ENCODE results near the gene MCM3AP. TPM values are rescaled to one million over a fixed set of nuclear protein-coding genes. Genes with fewer than 3 reads are reported as not detected.

Gene MCM3AP
- total and polyA plus RNA-seq, 2 experiments from 2014 or later, result 39.6 to 106 TPM

DNA sequence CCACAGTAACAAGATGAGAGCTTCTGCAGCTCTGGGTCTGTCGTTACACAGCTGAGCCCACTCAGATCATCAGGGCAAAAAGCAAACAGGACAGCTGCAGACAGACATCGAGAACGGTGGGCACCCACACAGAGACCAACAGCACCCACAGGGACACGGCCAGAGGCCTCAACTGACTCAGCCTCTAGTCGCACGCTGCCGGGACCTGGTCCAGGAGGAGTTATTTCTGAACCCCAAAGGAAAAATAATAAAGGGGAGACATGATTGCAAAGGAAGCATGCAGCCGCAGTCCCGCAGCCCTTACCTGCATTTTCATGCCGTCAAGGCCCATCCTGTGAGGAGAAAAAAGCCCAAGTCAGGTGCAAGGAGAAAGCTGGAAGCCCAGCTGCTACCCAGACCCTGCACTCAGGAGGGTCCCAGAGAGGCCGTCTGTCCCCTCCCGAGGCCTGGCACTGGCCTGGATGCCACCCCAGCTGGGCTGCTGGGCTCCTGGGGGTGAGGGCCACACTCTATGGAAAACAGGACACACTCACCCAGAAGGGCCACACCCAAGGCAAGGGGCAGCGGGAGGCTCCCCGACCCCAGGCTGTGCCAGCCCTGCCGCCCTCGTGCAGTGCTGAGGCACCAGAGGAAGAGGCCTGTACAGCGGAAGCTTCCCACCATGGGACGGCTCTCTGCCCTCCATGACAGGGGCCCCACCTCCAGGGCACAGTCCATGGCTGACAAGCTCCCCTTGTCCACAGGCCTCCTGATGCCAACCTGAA, 72.5 kb downstream of the MCM3AP start:
- Histone ChIP-seq H3K27me3 (no peaks in the 10 kb centered on the region), H3K9me3 (ENCODE audit: low read depth) (no peaks in the 10 kb centered on the region), H3K36me3 (peaks cover 18% of the 10 kb centered on the region), H3K4me1 (ENCODE audit: low read depth) (no peaks in the 10 kb centered on the region), H3K27ac (no peak overlapping the region), H3K4me3 (no peak overlapping the region)
- TF ChIP-seq, protein P1, sequence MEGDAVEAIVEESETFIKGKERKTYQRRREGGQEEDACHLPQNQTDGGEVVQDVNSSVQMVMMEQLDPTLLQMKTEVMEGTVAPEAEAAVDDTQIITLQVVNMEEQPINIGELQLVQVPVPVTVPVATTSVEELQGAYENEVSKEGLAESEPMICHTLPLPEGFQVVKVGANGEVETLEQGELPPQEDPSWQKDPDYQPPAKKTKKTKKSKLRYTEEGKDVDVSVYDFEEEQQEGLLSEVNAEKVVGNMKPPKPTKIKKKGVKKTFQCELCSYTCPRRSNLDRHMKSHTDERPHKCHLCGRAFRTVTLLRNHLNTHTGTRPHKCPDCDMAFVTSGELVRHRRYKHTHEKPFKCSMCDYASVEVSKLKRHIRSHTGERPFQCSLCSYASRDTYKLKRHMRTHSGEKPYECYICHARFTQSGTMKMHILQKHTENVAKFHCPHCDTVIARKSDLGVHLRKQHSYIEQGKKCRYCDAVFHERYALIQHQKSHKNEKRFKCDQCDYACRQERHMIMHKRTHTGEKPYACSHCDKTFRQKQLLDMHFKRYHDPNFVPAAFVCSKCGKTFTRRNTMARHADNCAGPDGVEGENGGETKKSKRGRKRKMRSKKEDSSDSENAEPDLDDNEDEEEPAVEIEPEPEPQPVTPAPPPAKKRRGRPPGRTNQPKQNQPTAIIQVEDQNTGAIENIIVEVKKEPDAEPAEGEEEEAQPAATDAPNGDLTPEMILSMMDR (IDR thresholded peaks at IDR 0.05; ENCODE audit: low read depth, low read length), result no peak
- no peak for DNase-seq (ENCODE audit: low read depth in 1 of 2, low spot score in 1 of 2)

DNA sequence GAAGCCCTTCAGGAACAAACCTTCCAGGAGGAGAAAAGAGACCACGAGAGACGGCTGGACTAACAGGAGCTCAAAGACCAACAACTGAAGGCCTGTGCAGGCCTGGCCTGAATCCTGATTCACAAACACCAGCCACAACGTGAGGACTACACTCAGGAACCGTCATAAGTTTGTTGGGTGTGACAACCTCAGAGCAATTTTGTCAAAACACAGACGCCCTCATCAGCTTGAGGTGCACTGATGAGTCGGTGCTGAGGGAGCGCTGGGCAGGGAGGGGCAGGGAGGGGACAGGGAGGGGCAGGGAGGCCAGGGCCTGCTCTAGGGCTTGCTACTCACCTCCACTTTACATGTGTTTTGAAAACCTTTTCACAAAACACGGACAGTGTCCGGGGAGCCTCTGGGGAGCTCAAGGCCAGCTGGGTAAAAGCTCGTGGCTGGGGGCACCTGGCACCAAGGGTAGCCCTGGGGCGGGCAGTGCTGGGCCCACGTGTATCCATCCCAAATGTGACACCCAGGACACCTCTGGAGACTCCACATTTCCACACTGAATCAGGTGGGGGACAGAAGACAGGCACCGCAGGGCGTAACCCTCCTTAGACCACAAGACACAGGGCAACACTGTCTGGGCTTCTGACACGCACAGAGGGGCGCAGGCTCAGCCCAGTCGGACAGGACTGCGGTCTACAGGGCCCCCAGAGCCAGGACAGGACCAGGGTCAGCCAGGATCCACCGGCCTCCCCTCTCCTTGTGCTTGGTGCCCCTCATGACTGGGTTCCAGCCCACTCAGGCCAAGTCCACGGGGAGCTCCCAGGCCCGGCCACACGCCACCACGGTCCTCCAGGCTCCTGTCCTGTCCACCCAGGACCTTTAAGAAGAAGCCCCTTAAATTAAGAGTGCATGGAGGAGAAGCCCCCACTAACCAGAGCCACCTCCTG, 73.4 kb downstream of the MCM3AP start:
- H3K36me3 ChIP-seq, result peaks cover 19% of the 10 kb centered on the region
- TF ChIP-seq, protein P1 (IDR thresholded peaks at IDR 0.05; ENCODE audit: low read depth, low read length), result no peak
- no peak overlapping the region for H3K27ac ChIP-seq
- no peak for DNase-seq (ENCODE audit: low read depth in 1 of 2, low spot score in 1 of 2)
- no peak overlapping the region for H3K4me3 ChIP-seq
- no peaks in the 10 kb centered on the region for H3K27me3 ChIP-seq
- no peaks in the 10 kb centered on the region for H3K9me3 ChIP-seq (ENCODE audit: low read depth)
- no peaks in the 10 kb centered on the region for H3K4me1 ChIP-seq (ENCODE audit: low read depth)

DNA sequence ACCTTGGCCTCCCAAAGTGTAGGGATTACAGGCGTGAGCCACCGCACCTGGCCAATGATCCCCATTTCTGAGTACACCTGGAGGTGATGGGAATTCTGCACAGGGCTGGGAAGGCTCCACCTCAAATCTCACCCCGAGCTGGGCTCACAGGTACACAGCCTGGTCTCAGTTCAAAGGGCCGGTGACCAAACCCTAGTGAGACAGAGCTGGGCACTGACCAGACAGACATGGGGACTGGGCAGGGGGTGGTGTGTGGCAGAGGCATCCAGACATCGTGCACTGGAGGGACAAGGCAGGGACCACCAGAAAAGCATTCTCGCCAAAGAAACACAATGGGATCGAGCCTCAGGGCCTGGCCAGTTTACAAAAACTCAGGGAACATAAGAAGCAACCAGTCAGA, 74.0 kb downstream of the MCM3AP start:
- no peak overlapping the region for H3K27ac ChIP-seq
- no peak overlapping the region for H3K4me3 ChIP-seq
- H3K9me3 ChIP-seq (ENCODE audit: low read depth), result no peaks in the 10 kb centered on the region
- no peak for DNase-seq (ENCODE audit: low read depth in 1 of 2, low spot score in 1 of 2)
- no peaks in the 10 kb centered on the region for H3K4me1 ChIP-seq (ENCODE audit: low read depth)
- TF ChIP-seq, protein P1 (IDR thresholded peaks at IDR 0.05; ENCODE audit: low read depth, low read length), result no peak
- peaks cover 21% of the 10 kb centered on the region for H3K36me3 ChIP-seq
- no peaks in the 10 kb centered on the region for H3K27me3 ChIP-seq

DNA sequence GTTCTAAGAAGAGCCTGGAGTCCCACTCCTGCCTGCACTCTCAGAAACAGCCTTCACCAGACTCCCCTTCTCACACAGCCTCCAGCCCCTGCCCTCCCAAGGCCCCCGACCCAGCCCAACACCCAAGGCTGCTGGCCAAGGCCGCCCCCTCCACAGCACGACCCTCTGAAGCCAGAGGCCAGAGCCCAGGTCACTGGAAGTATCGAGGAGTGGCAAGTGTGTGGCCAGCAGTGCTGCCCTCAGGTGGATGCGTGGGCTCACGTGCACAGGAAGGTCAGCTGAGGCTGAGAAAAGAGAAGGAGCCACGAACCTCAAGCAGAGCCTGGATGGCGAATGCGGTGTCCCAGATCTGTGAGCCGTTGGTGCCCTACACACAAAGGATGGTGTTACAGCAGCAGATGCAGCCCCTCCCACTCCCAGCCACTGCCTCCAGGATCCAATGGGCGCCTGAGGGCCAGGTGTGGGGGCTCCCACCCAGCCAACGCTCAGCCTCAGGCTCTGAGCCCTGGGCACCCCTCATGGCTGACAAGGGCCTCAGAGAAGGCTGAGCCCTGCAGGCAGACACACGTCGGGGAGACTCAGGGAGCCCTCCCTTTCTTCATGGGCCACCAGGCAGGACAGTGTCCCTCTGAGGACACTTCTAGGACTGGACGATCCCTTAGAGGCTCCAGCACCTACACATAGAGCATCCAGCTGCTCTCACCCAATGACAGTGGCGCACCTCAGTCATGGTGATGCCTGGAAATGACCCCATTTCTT, 74.9 kb downstream of the MCM3AP start:
- TF ChIP-seq, protein P1 (IDR thresholded peaks at IDR 0.05; ENCODE audit: low read depth, low read length), result no peak
- no peak for DNase-seq (ENCODE audit: low read depth in 1 of 2, low spot score in 1 of 2)
- no peaks in the 10 kb centered on the region for H3K27me3 ChIP-seq
- no peak overlapping the region for H3K4me3 ChIP-seq
- H3K4me1 ChIP-seq (ENCODE audit: low read depth), result no peaks in the 10 kb centered on the region
- peaks cover 25% of the 10 kb centered on the region for H3K36me3 ChIP-seq
- H3K9me3 ChIP-seq (ENCODE audit: low read depth), result no peaks in the 10 kb centered on the region
- no peak overlapping the region for H3K27ac ChIP-seq
